NOMO-1 treated with dmso at 0.1 percent for 144 hours (cell line): Measurements from ENCODE around the gene SH2B3.
"Not testable (repeated sequence)": the region's sequence is repeated elsewhere in the genome, so short reads cannot be mapped to it uniquely, and the experiment has no call there.

Source experiments
- DNase-seq: peaks from one replicate; lab custom pipeline; 2025; ENCODE audit not compliant: unreplicated experiment; lab: John Stamatoyannopoulos, UW

The SH2B3 gene

GRCh38 chr12:111386885-111387284 lies 18.8 kb upstream of the SH2B3 start:
- DNase-seq, result no peak

GRCh38 chr12:111387747-111388323 lies 17.9 kb upstream of the SH2B3 start:
- DNase-seq, result no peak

- no peak for DNase-seq
Observed at GRCh38 chr12:111389635-111390034, 16.1 kb upstream of the SH2B3 start.

GRCh38 chr12:111390910-111391309 lies 14.8 kb upstream of the SH2B3 start:
- DNase-seq, result no peak

GRCh38 chr12:111393700-111394300 lies 11.9 kb upstream of the SH2B3 start:
- DNase-seq, result peak; percentile 88

- DNase-seq, result no peak
Observed at GRCh38 chr12:111394480-111394879, 11.2 kb upstream of the SH2B3 start.

GRCh38 chr12:111395336-111396187 lies 10.2 kb upstream of the SH2B3 start:
- DNase-seq, result no peak

- not testable (repeated sequence) for DNase-seq
Observed at GRCh38 chr12:111396271-111396670, 9.5 kb upstream of the SH2B3 start.

- DNase-seq, result peak; percentile 78
Observed at GRCh38 chr12:111396726-111397445, 8.8 kb upstream of the SH2B3 start.

- DNase-seq, result no peak
Observed at GRCh38 chr12:111398530-111398929, 7.2 kb upstream of the SH2B3 start.

GRCh38 chr12:111399741-111400404 lies 5.8 kb upstream of the SH2B3 start:
- DNase-seq, result not testable (repeated sequence)

- no peak for DNase-seq
Observed at GRCh38 chr12:111401167-111401605, 4.5 kb upstream of the SH2B3 start.

GRCh38 chr12:111402490-111402824 lies 3.3 kb upstream of the SH2B3 start:
- DNase-seq, result not testable (repeated sequence)

- DNase-seq, result no peak
Observed at GRCh38 chr12:111404362-111405148, 1.2 kb upstream of the SH2B3 start.

- peak; percentile 96 for DNase-seq
Observed at GRCh38 chr12:111405149-111405858, 419 bp upstream of the SH2B3 start.

GRCh38 chr12:111406474-111407376 lies 1.0 kb downstream of the SH2B3 start:
- peak; percentile 79 for DNase-seq

- DNase-seq, result no peak
Observed at GRCh38 chr12:111407377-111408115, 1.8 kb downstream of the SH2B3 start.

- DNase-seq, result no peak
Observed at GRCh38 chr12:111408116-111408440, 2.4 kb downstream of the SH2B3 start.
